NB4 (cell line): ENCODE results near the gene CYP24A1.

Source experiments
- MYC ChIP-seq: IDR thresholded peaks from 2 replicates; pipeline ENCODE4 v1.6.1; 2011; ENCODE audit warnings: low read depth, low read length
- POLR2A ChIP-seq: IDR thresholded peaks from 2 replicates; pipeline ENCODE4 v1.6.1; 2011; ENCODE audit warnings: mild to moderate bottlenecking; ENCODE audit not compliant: insufficient read length; ENCODE audit errors: extremely low read depth

- TF ChIP-seq POLR2A, result no peak
- no peak for TF ChIP-seq MYC
Observed at GRCh38 chr20:54105653-54106052, 68.1 kb downstream of the CYP24A1 start.
